Upper lobe of right lung (tissue), 1 donor: ENCODE data around the gene ARL5B. TPM values are rescaled to one million over a fixed set of nuclear protein-coding genes. Genes with fewer than 3 reads are reported as not detected.
A peak's percentile ranks its signal among the peaks of the same experiment; 100 is the strongest.

Experiments
- ATAC-seq: fragments of 200-7000 bp; cut with Tn5 transposase; one replicate; pipeline ENCODE4 v1.9.1; 2020; ENCODE audit warnings: mild to moderate bottlenecking, moderate library complexity
- DNase-seq: peaks from one replicate; pipeline ENCODE4 v3.0.0-alpha.2; 2020
- H3K27ac ChIP-seq: fragments of 200-600 bp; one replicate; pipeline ENCODE4 v1.8.0; 2022
- H3K27me3 ChIP-seq: fragments of 200-600 bp; one replicate; pipeline ENCODE4 v1.8.0; 2022; ENCODE audit warnings: mild to moderate bottlenecking
- H3K36me3 ChIP-seq: fragments of 200-600 bp; one replicate; pipeline ENCODE4 v1.8.0; 2022
- H3K4me1 ChIP-seq: fragments of 200-600 bp; one replicate; pipeline ENCODE4 v1.8.0; 2022
- H3K4me3 ChIP-seq: fragments of 200-600 bp; one replicate; pipeline ENCODE4 v1.8.0; 2022; ENCODE audit warnings: mild to moderate bottlenecking
- H3K9me3 ChIP-seq: fragments of 200-600 bp; one replicate; pipeline ENCODE4 v1.8.0; 2022
- CTCF ChIP-seq: fragments of 200-600 bp; IDR thresholded peaks from one replicate; pipeline ENCODE4 v1.8.0; 2022; ENCODE audit warnings: antibody characterized with exemption
- intact Hi-C: fragments of 100-400 bp; cut with DNase I; formaldehyde crosslinking; loops from one replicate; pipeline ENCODE4 v1.11.0; 2022
- total RNA-seq: library from RNA; stranded (reverse); fragmentation: NEBNext Ultra II Directional; extraction: Animal tissue kit (Norgen Biotek cat#: 25700); gene quantifications from one replicate; pipeline ENCODE4 v1.2.1, GENCODE V29; 2021
- donor health status: DM: no; HTN: yes; CAD: no; lungs with severe emphysema.

Gene ARL5B
- total RNA-seq, 1 donor from 2014 or later: 11.5 TPM

- ATAC-seq (no peak), DNase-seq (no peak)
- no peak for TF ChIP-seq CTCF
- peaks cover 9% of the 10 kb centered on the region for H3K4me1 ChIP-seq
- peaks cover 7% of the 10 kb centered on the region for H3K36me3 ChIP-seq
- H3K27ac ChIP-seq: no peak overlapping the region
- no peak overlapping the region for H3K4me3 ChIP-seq
- no peaks in the 10 kb centered on the region for H3K27me3 ChIP-seq
- intact Hi-C loops: no loop called here
- no peaks in the 10 kb centered on the region for H3K9me3 ChIP-seq
Observed at GRCh38 chr10:18680754-18681153, 21.5 kb downstream of the ARL5B start.

GRCh38 chr10:18681366-18681765, 22.1 kb downstream of the ARL5B start:
- Histone ChIP-seq H3K27me3 (no peaks in the 10 kb centered on the region), H3K4me3 (no peak overlapping the region), H3K36me3 (peaks cover 2% of the 10 kb centered on the region), H3K9me3 (no peaks in the 10 kb centered on the region), H3K27ac (no peak overlapping the region), H3K4me1 (peaks cover 9% of the 10 kb centered on the region)
- intact Hi-C loops: no loop called here
- DNase-seq (no peak), ATAC-seq (no peak)
- no peak for TF ChIP-seq CTCF

GRCh38 chr10:18681971-18682411, 22.8 kb downstream of the ARL5B start:
- no peaks in the 10 kb centered on the region for H3K9me3 ChIP-seq
- ATAC-seq: peak; percentile 62
- TF ChIP-seq CTCF: no peak
- H3K4me1 ChIP-seq: peaks cover 9% of the 10 kb centered on the region
- no peaks in the 10 kb centered on the region for H3K36me3 ChIP-seq
- intact Hi-C loops: no loop called here
- H3K4me3 ChIP-seq: no peak overlapping the region
- no peak overlapping the region for H3K27ac ChIP-seq
- H3K27me3 ChIP-seq: no peaks in the 10 kb centered on the region
- DNase-seq: no peak

- Histone ChIP-seq H3K36me3 (no peaks in the 10 kb centered on the region), H3K9me3 (no peaks in the 10 kb centered on the region), H3K4me1 (peaks cover 9% of the 10 kb centered on the region), H3K4me3 (no peak overlapping the region), H3K27ac (no peak overlapping the region), H3K27me3 (no peaks in the 10 kb centered on the region)
- TF ChIP-seq CTCF: no peak
- intact Hi-C loops: no loop called here
- ATAC-seq: no peak
- DNase-seq: no peak
Observed at GRCh38 chr10:18683427-18683826, 24.2 kb downstream of the ARL5B start.

- Histone ChIP-seq H3K4me1 (peaks cover 9% of the 10 kb centered on the region), H3K27ac (no peak overlapping the region), H3K9me3 (no peaks in the 10 kb centered on the region), H3K4me3 (no peak overlapping the region), H3K36me3 (no peaks in the 10 kb centered on the region), H3K27me3 (no peaks in the 10 kb centered on the region)
- intact Hi-C loops: no loop called here
- ATAC-seq: no peak
- DNase-seq: no peak
- no peak for TF ChIP-seq CTCF
Observed at GRCh38 chr10:18684416-18684815, 25.2 kb downstream of the ARL5B start.

GRCh38 chr10:18684953-18685352, 25.7 kb downstream of the ARL5B start:
- no peak for TF ChIP-seq CTCF
- H3K4me1 ChIP-seq: peaks cover 9% of the 10 kb centered on the region
- H3K9me3 ChIP-seq: no peaks in the 10 kb centered on the region
- H3K4me3 ChIP-seq: no peak overlapping the region
- DNase-seq (no peak), ATAC-seq (no peak)
- no peaks in the 10 kb centered on the region for H3K27me3 ChIP-seq
- intact Hi-C loops: no loop called here
- H3K27ac ChIP-seq: no peak overlapping the region
- no peaks in the 10 kb centered on the region for H3K36me3 ChIP-seq
